Measurements from ENCODE around the gene ZNF205. TPM values are rescaled to one million over a fixed set of nuclear protein-coding genes. Genes with fewer than 3 reads are reported as not detected.

ZNF205 gene
- total and polyA plus RNA-seq, 2 of the 13 experiments (the other 11 are each of a cell fraction or from before 2014, with no cell fraction given), result 5.8 to 10.2 TPM

GRCh38 chr16:3112058-3112880, at the start of gene ZNF205 (continued):
- TF ChIP-seq ELF3 (CRISPR knock-in tag; IDR thresholded peaks at IDR 0.05), result peak; percentile 65
- no peak for TF ChIP-seq ZNF337 (CRISPR knock-in tag; IDR thresholded peaks at IDR 0.05; ENCODE audit: borderline replicate concordance, low read depth)
- peak; percentile 54; the same call in 1 of the 2 replicates for TF ChIP-seq HOXA5 (CRISPR knock-in tag; IDR thresholded peaks at IDR 0.05)
- peak; percentile 65 for TF ChIP-seq SRSF1 (optimal IDR thresholded peaks at IDR 0.05; ENCODE audit: low read depth, low read length)
- 0 out of 2 replicates have a peak, but pooled peaks have one; percentile 54 for TF ChIP-seq HOXA9 (CRISPR knock-in tag; IDR thresholded peaks at IDR 0.05; ENCODE audit: borderline replicate concordance)
- peak; percentile 96 for TF ChIP-seq SAP130 (CRISPR knock-in tag; IDR thresholded peaks at IDR 0.05; ENCODE audit: low read depth)
- TF ChIP-seq TARDBP (CRISPR knock-in tag; IDR thresholded peaks at IDR 0.05), result peak; percentile 64; the same call in 1 of the 2 replicates
- no peak for TF ChIP-seq ZFP37 (CRISPR knock-in tag; IDR thresholded peaks at IDR 0.05; ENCODE audit: borderline replicate concordance)
- TF ChIP-seq ZNF350 (CRISPR knock-in tag; IDR thresholded peaks at IDR 0.05; ENCODE audit: borderline replicate concordance, low read depth), result peak; percentile 53; the same call in 1 of the 2 replicates
- TF ChIP-seq, protein P1, sequence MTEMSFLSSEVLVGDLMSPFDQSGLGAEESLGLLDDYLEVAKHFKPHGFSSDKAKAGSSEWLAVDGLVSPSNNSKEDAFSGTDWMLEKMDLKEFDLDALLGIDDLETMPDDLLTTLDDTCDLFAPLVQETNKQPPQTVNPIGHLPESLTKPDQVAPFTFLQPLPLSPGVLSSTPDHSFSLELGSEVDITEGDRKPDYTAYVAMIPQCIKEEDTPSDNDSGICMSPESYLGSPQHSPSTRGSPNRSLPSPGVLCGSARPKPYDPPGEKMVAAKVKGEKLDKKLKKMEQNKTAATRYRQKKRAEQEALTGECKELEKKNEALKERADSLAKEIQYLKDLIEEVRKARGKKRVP (CRISPR knock-in tag; IDR thresholded peaks at IDR 0.05), result peak in 1 of 2 experiments; percentile 73; a peak in 2 of 4 replicates
- no peak for TF ChIP-seq SIX1 (CRISPR knock-in tag; IDR thresholded peaks at IDR 0.05; ENCODE audit: borderline replicate concordance)
- TF ChIP-seq ZNF251 (CRISPR knock-in tag; IDR thresholded peaks at IDR 0.05), result no peak
- TF ChIP-seq ZSCAN20 (CRISPR knock-in tag; IDR thresholded peaks at IDR 0.05; ENCODE audit: borderline replicate concordance), result no peak
- TF ChIP-seq THAP11 (CRISPR knock-in tag; IDR thresholded peaks at IDR 0.05), result peak; percentile 94
- TF ChIP-seq PHF8 (CRISPR knock-in tag; IDR thresholded peaks at IDR 0.05), result peak; percentile 84
- peak; percentile 81 for TF ChIP-seq HNF1B (CRISPR knock-in tag; IDR thresholded peaks at IDR 0.05)
- TF ChIP-seq HNRNPL (IDR thresholded peaks at IDR 0.05; ENCODE audit: low read depth, low read length), result 0 out of 2 replicates have a peak, but pooled peaks have one; percentile 73
- TF ChIP-seq ARNTL (CRISPR knock-in tag; IDR thresholded peaks at IDR 0.05), result peak; percentile 70
- TF ChIP-seq RBFOX2 (IDR thresholded peaks at IDR 0.05; ENCODE audit: low read depth, low read length), result peak; percentile 55
- peak; percentile 66; the same call in 1 of the 2 replicates for TF ChIP-seq MIER2 (CRISPR knock-in tag; IDR thresholded peaks at IDR 0.05)
- peak; percentile 66; the same call in 1 of the 2 replicates for TF ChIP-seq CBX5 (CRISPR knock-in tag; IDR thresholded peaks at IDR 0.05; ENCODE audit: borderline replicate concordance)
- peak; percentile 95 for TF ChIP-seq ZNF574 (CRISPR knock-in tag; IDR thresholded peaks at IDR 0.05)
- TF ChIP-seq, protein P2, sequence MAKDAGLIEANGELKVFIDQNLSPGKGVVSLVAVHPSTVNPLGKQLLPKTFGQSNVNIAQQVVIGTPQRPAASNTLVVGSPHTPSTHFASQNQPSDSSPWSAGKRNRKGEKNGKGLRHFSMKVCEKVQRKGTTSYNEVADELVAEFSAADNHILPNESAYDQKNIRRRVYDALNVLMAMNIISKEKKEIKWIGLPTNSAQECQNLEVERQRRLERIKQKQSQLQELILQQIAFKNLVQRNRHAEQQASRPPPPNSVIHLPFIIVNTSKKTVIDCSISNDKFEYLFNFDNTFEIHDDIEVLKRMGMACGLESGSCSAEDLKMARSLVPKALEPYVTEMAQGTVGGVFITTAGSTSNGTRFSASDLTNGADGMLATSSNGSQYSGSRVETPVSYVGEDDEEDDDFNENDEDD (CRISPR knock-in tag; IDR thresholded peaks at IDR 0.05; ENCODE audit: borderline replicate concordance), result peak; percentile 65; the same call in 1 of the 2 replicates
- peak; percentile 81 for TF ChIP-seq HOXA3 (CRISPR knock-in tag; IDR thresholded peaks at IDR 0.05)

Data from HepG2 (cell line).